ENCODE measurements around the gene TXNDC15.
"Not testable (repeated sequence)": the region's sequence is repeated elsewhere in the genome, so short reads cannot be mapped to it uniquely, and the experiment has no call there.

The TXNDC15 gene

GRCh38 chr5:134873987-134874830 is at the start of gene TXNDC15:
Gene TXNDC15 (plus strand): TSS chr5:134874371. CDS start chr5:134874428, 57 bp downstream.
- peak; percentile 52 to 58 for DNase-seq (ENCODE audit: low read depth in 2 of 2)

- no peak for DNase-seq (ENCODE audit: low read depth in 2 of 2)
Measured at GRCh38 chr5:134824681-134825080, 49.5 kb upstream of the TXNDC15 start.

- DNase-seq (ENCODE audit: low read depth in 2 of 2): no peak
Measured at GRCh38 chr5:134825212-134825611, 49.0 kb upstream of the TXNDC15 start.

- DNase-seq (ENCODE audit: low read depth in 2 of 2): no peak
Measured at GRCh38 chr5:134833340-134834032, 40.7 kb upstream of the TXNDC15 start.

GRCh38 chr5:134835623-134836022 is 38.5 kb upstream of the TXNDC15 start:
- DNase-seq (ENCODE audit: low read depth in 2 of 2): no peak

- DNase-seq (ENCODE audit: low read depth in 2 of 2): no peak
Measured at GRCh38 chr5:134837530-134838181, 36.5 kb upstream of the TXNDC15 start.

- DNase-seq (ENCODE audit: low read depth in 2 of 2): not testable (repeated sequence)
Measured at GRCh38 chr5:134838361-134838760, 35.8 kb upstream of the TXNDC15 start.

- no peak for DNase-seq (ENCODE audit: low read depth in 2 of 2)
Measured at GRCh38 chr5:134840811-134841210, 33.4 kb upstream of the TXNDC15 start.

GRCh38 chr5:134844252-134844651 is 29.9 kb upstream of the TXNDC15 start:
- no peak for DNase-seq (ENCODE audit: low read depth in 2 of 2)

GRCh38 chr5:134845335-134845851 is 28.8 kb upstream of the TXNDC15 start:
- no peak for DNase-seq (ENCODE audit: low read depth in 2 of 2)

- DNase-seq (ENCODE audit: low read depth in 2 of 2): peak; percentile 80 to 82
Measured at GRCh38 chr5:134845852-134846640, 28.1 kb upstream of the TXNDC15 start, which contains the start of gene C5orf24. Gene C5orf24 (plus strand): TSS chr5:134845968. CDS start chr5:134854901, 8,933 bp downstream.

- no peak for DNase-seq (ENCODE audit: low read depth in 2 of 2)
Measured at GRCh38 chr5:134846641-134846960, 27.6 kb upstream of the TXNDC15 start.

GRCh38 chr5:134849434-134849933 is 24.7 kb upstream of the TXNDC15 start:
- DNase-seq (ENCODE audit: low read depth in 2 of 2): not testable (repeated sequence)

GRCh38 chr5:134851307-134851923 is 22.8 kb upstream of the TXNDC15 start:
- DNase-seq (ENCODE audit: low read depth in 2 of 2): no peak

GRCh38 chr5:134856465-134856864 is 17.7 kb upstream of the TXNDC15 start:
- not testable (repeated sequence) for DNase-seq (ENCODE audit: low read depth in 2 of 2)

- no peak for DNase-seq (ENCODE audit: low read depth in 2 of 2)
Measured at GRCh38 chr5:134857401-134857800, 16.8 kb upstream of the TXNDC15 start.

GRCh38 chr5:134864707-134865106 is 9.5 kb upstream of the TXNDC15 start:
- no peak for DNase-seq (ENCODE audit: low read depth in 2 of 2)

GRCh38 chr5:134873494-134873893 is 677 bp upstream of the TXNDC15 start:
- DNase-seq (ENCODE audit: low read depth in 2 of 2): no peak

GRCh38 chr5:134874831-134875655 is 872 bp downstream of the TXNDC15 start:
- peak in 1 of 2 donors; percentile 9 for DNase-seq (ENCODE audit: low read depth in 2 of 2)

- DNase-seq (ENCODE audit: low read depth in 2 of 2): no peak
Measured at GRCh38 chr5:134877159-134877558, 3.0 kb downstream of the TXNDC15 start.
